ENCODE measurements around the gene ASCC1. TPM values are rescaled to one million over a fixed set of nuclear protein-coding genes. Genes with fewer than 3 reads are reported as not detected.

ASCC1 gene
- total RNA-seq, 1 donor from 2014 or later = 35.6 TPM

DNA sequence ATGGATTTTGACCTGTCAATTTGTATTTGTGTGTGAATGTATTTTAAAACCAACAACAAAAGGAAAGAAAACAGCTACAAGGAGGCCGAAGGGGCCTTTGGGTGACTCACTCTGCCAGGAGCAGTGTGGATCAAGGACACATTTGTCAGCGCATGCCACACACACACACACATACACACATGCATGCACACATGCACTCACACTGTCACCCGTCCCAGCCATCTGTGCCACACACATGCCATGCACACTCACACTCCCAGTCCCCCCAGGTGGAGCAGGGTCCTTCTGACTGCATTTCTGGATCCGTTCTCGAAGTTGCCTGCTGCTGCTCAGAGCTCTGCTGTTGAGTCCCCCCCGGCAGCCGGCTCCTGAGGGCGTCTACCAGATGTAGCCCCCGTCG is 153.7 kb downstream of the ASCC1 start:
- no peaks in the 10 kb centered on the region for H3K27me3 Mint-ChIP-seq (ENCODE audit: low read depth)
- no peaks in the 10 kb centered on the region for H3K36me3 Mint-ChIP-seq (ENCODE audit: low read depth)
- H3K4me1 Mint-ChIP-seq = peaks cover 2% of the 10 kb centered on the region
- TF ChIP-seq, protein P1, sequence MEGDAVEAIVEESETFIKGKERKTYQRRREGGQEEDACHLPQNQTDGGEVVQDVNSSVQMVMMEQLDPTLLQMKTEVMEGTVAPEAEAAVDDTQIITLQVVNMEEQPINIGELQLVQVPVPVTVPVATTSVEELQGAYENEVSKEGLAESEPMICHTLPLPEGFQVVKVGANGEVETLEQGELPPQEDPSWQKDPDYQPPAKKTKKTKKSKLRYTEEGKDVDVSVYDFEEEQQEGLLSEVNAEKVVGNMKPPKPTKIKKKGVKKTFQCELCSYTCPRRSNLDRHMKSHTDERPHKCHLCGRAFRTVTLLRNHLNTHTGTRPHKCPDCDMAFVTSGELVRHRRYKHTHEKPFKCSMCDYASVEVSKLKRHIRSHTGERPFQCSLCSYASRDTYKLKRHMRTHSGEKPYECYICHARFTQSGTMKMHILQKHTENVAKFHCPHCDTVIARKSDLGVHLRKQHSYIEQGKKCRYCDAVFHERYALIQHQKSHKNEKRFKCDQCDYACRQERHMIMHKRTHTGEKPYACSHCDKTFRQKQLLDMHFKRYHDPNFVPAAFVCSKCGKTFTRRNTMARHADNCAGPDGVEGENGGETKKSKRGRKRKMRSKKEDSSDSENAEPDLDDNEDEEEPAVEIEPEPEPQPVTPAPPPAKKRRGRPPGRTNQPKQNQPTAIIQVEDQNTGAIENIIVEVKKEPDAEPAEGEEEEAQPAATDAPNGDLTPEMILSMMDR (conservative IDR thresholded peaks at IDR 0.05) = no peak
- H3K9me3 Mint-ChIP-seq = no peaks in the 10 kb centered on the region
- DNase-seq (ENCODE audit: low read depth, low spot score) = no peak
- no peak overlapping the region for H3K27ac Mint-ChIP-seq (ENCODE audit: unreplicated experiment)
- H3K4me3 Mint-ChIP-seq = no peak overlapping the region

DNA sequence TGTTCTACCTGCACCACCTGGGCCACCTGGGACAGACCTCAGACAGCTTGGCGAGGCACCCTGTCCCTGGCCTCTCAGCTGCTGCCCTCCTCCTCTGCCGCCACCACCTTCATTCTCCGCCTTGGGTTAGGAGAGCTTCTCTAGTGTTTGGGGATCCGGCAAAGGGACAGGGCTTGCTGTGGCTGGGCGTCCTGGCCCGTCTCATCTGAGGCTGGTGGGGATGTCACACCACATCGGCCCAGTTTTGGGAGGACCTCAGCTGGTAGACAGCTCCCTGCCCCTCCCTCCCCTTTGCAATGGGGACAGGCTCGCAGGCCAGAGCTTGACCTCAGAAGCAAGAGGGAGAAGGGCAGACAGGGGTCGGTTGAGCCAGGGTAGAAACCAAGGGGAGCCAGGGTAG is 154.1 kb downstream of the ASCC1 start:
- DNase-seq (ENCODE audit: low read depth, low spot score) = no peak
- no peak overlapping the region for H3K4me3 Mint-ChIP-seq
- no peaks in the 10 kb centered on the region for H3K36me3 Mint-ChIP-seq (ENCODE audit: low read depth)
- H3K4me1 Mint-ChIP-seq = peaks cover 4% of the 10 kb centered on the region
- no peak overlapping the region for H3K27ac Mint-ChIP-seq (ENCODE audit: unreplicated experiment)
- TF ChIP-seq, protein P1 (conservative IDR thresholded peaks at IDR 0.05) = no peak
- no peaks in the 10 kb centered on the region for H3K9me3 Mint-ChIP-seq
- no peaks in the 10 kb centered on the region for H3K27me3 Mint-ChIP-seq (ENCODE audit: low read depth)

DNA sequence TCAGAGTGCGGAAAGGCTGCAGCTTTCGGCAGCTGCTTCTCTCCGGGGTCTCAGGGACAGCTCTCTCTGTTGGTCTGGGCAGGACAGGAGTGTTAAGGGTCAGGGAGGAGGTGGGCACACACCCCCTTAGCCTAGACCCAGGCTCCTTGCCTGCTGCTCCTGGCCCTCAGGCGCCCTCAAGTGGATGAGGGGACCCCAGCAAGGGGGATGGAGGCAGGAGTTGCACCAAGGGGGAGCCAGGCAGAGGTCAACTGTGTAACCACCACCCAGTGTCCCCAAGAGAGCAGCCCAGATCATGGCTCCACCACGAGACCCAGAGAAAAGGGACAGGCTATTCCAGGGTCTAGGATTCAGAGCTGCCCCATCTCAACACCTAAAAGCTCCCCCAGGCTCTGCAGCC is 154.6 kb downstream of the ASCC1 start:
- H3K9me3 Mint-ChIP-seq = no peaks in the 10 kb centered on the region
- H3K27ac Mint-ChIP-seq (ENCODE audit: unreplicated experiment) = no peak overlapping the region
- H3K4me1 Mint-ChIP-seq = peaks cover 4% of the 10 kb centered on the region
- H3K27me3 Mint-ChIP-seq (ENCODE audit: low read depth) = no peaks in the 10 kb centered on the region
- TF ChIP-seq, protein P1 (conservative IDR thresholded peaks at IDR 0.05) = no peak
- no peak overlapping the region for H3K4me3 Mint-ChIP-seq
- H3K36me3 Mint-ChIP-seq (ENCODE audit: low read depth) = no peaks in the 10 kb centered on the region
- DNase-seq (ENCODE audit: low read depth, low spot score) = no peak

DNA sequence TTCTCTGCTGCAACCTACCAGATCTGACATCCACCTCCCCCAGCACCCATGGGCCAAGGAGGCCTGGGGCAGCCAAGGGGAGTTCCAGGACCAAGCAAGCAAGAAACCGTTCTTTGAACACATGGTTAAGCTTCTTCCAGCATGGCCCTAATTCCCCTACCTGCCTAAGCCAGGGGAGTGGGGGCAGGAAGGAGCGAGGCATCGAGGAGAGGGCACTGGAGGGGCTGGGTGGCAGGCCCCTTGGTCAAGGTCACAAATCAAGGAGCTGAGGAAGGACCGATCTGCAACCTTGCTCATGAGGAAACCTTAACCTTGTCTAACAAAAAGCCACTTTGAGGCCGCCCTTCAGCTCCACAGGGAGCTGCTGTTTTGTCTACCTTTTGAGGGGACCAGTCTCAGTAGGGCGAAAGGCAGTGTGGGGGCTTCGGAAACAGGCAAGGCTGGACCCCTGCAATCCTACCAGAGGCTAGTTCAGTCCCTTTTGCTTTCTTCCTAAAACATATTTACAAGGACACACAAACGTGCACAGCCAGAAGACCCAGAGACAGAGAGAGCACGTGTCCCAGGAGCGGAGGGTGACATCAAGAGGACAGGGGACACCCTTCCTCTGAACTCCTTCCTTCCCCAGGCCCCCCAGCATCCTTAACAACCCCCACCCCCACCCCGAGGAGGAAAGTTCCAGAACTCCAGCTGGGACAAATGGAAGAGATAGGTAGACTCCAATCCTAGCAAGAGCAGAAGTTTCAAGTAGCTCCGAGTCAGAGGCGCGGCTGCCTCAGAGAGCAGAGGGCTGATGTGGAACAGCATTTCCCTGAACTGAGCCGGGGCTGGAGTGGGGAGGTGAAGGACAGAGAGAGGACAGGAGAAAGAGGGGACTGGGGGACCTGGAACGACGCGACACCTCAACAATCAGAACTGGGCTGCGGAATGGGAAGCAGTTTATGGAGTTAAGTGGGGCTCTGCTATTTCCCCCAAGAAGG is 155.9 kb downstream of the ASCC1 start:
- Mint-ChIP-seq H3K27ac (ENCODE audit: unreplicated experiment) (peak overlapping the region; percentile 85), H3K4me3 (no peak overlapping the region)

DNA sequence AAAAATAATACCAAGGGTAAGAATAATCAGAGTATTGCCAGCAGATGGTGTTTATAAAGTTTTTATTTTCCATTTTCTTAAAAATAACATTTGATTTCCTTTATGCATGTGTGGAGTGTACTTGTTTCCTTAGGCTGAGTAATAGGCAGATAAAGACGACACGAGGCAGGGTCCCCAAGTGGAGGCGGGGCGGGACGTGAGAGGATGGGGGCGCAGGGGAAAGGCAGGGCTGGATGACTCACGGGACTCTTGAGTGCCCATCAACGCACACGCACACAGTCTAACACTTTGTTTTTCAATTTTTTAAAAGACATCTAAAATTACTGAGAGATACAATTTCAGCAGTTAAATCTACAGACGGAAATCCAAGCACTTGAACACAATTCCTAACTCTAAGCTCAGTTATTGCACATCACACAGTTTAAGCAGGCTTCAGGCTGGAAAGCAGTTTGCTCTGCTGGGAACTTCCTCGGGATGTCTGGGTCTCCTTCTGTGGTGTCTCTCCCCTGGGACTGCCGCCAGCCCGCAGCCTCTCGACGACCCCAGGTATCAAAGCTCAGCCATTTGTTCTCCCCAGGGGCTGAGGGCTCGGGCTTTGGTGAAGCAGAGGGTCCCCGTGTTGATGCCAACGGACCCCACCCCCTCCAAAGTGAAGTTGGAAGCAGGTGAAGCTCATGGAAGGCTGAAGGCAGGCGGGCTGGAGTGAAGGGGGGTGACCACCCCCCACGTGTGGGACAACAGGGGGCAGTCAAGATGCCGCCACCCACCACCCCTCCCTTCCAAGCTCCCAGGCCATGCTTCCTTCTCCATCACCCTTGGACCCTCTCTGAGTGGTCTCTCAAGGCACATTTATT is 156.9 kb downstream of the ASCC1 start:
- Mint-ChIP-seq H3K9me3 (no peaks in the 10 kb centered on the region), H3K36me3 (ENCODE audit: low read depth) (no peaks in the 10 kb centered on the region), H3K27ac (ENCODE audit: unreplicated experiment) (no peak overlapping the region), H3K4me1 (peaks cover 7% of the 10 kb centered on the region), H3K4me3 (no peak overlapping the region), H3K27me3 (ENCODE audit: low read depth) (no peaks in the 10 kb centered on the region)
- DNase-seq (ENCODE audit: low read depth, low spot score) = no peak
- TF ChIP-seq, protein P1 (conservative IDR thresholded peaks at IDR 0.05) = no peak

More for the DNA sequence above, 155.9 kb downstream of the ASCC1 start:
- TF ChIP-seq, protein P1 (conservative IDR thresholded peaks at IDR 0.05) = no peak
- no peaks in the 10 kb centered on the region for H3K36me3 Mint-ChIP-seq (ENCODE audit: low read depth)
- DNase-seq (ENCODE audit: low read depth, low spot score) = no peak
- H3K27me3 Mint-ChIP-seq (ENCODE audit: low read depth) = no peaks in the 10 kb centered on the region
- no peaks in the 10 kb centered on the region for H3K9me3 Mint-ChIP-seq
- peaks cover 7% of the 10 kb centered on the region for H3K4me1 Mint-ChIP-seq

Measured in neural crest cell (in vitro differentiated cells).